ENCODE measurements around the gene DHPS.
"Not testable (repeated sequence)": the region's sequence is repeated elsewhere in the genome, so short reads cannot be mapped to it uniquely, and the experiment has no call there.

The DHPS gene

GRCh38 chr19:12715102-12715501, 33.4 kb upstream of the DHPS start:
- Histone ChIP-seq H3K4me2 (ENCODE audit: low read length) (no peak overlapping the region), H3K27me3 (ENCODE audit: control insufficient read depth, low read length) (no peaks in the 10 kb centered on the region), H4K20me1 (ENCODE audit: control insufficient read depth, insufficient read depth, low read depth, low read length) (peaks cover 14% of the 10 kb centered on the region; the same call in 1 of the 2 replicates), H3K36me3 (ENCODE audit: control insufficient read depth, low read length) (peaks cover 85% of the 10 kb centered on the region), H3K79me2 (ENCODE audit: control insufficient read depth, low read length) (peaks cover 56% of the 10 kb centered on the region), H3F3A (ENCODE audit: control insufficient read depth, insufficient read depth) (no peaks in the 10 kb centered on the region; the same call in 1 of the 2 replicates), H3K9me2 (replicated peaks; ENCODE audit: control insufficient read depth, low read length) (no peaks in the 10 kb centered on the region), H3K4me1 (ENCODE audit: control insufficient read depth, low read length) (peaks cover under 1% of the 10 kb centered on the region), H3K4me3 (ENCODE audit: low read length) (no peak overlapping the region), H3K9me3 (ENCODE audit: control insufficient read depth, insufficient read depth, low read length) (no peaks in the 10 kb centered on the region), H3K27ac (ENCODE audit: low read depth, low read length) (no peak overlapping the region)
- no peak for TF ChIP-seq CTCF (IDR thresholded peaks at IDR 0.05; ENCODE audit: low read depth, low read length, poor library complexity, severe bottlenecking)
- no peak for TF ChIP-seq EZH2phosphoT487 (IDR thresholded peaks at IDR 0.05; ENCODE audit: borderline replicate concordance, low read length)

- H3K4me2 ChIP-seq (ENCODE audit: low read length); H3K4me1 ChIP-seq (ENCODE audit: control insufficient read depth, low read length); H4K20me1 ChIP-seq (ENCODE audit: control insufficient read depth, insufficient read depth, low read depth, low read length); H3K27me3 ChIP-seq (ENCODE audit: control insufficient read depth, low read length); H3K27ac ChIP-seq (ENCODE audit: low read depth, low read length); H3K9me3 ChIP-seq (ENCODE audit: control insufficient read depth, insufficient read depth, low read length); H3F3A ChIP-seq (ENCODE audit: control insufficient read depth, insufficient read depth); H3K4me3 ChIP-seq (ENCODE audit: low read length); H3K9me2 ChIP-seq (replicated peaks; ENCODE audit: control insufficient read depth, low read length): not testable (repeated sequence)
- Histone ChIP-seq H3K36me3 (ENCODE audit: control insufficient read depth, low read length) (peaks cover 84% of the 10 kb centered on the region), H3K79me2 (ENCODE audit: control insufficient read depth, low read length) (peaks cover 39% of the 10 kb centered on the region)
Measured at GRCh38 chr19:12713304-12713703, 31.6 kb upstream of the DHPS start.

GRCh38 chr19:12712077-12712476, 30.4 kb upstream of the DHPS start:
- H3K4me2 ChIP-seq (ENCODE audit: low read length); H3K27me3 ChIP-seq (ENCODE audit: control insufficient read depth, low read length); H3K4me3 ChIP-seq (ENCODE audit: low read length); H3F3A ChIP-seq (ENCODE audit: control insufficient read depth, insufficient read depth); H4K20me1 ChIP-seq (ENCODE audit: control insufficient read depth, insufficient read depth, low read depth, low read length); H3K4me1 ChIP-seq (ENCODE audit: control insufficient read depth, low read length); H3K27ac ChIP-seq (ENCODE audit: low read depth, low read length); H3K9me2 ChIP-seq (replicated peaks; ENCODE audit: control insufficient read depth, low read length); H3K9me3 ChIP-seq (ENCODE audit: control insufficient read depth, insufficient read depth, low read length): not testable (repeated sequence)
- Histone ChIP-seq H3K36me3 (ENCODE audit: control insufficient read depth, low read length) (peaks cover 80% of the 10 kb centered on the region), H3K79me2 (ENCODE audit: control insufficient read depth, low read length) (peaks cover 27% of the 10 kb centered on the region)

GRCh38 chr19:12711187-12711586, 29.5 kb upstream of the DHPS start:
- no peaks in the 10 kb centered on the region for H3K9me3 ChIP-seq (ENCODE audit: control insufficient read depth, insufficient read depth, low read length)
- no peak overlapping the region for H3K4me2 ChIP-seq (ENCODE audit: low read length)
- no peak overlapping the region for H3K27ac ChIP-seq (ENCODE audit: low read depth, low read length)
- no peaks in the 10 kb centered on the region; the same call in 1 of the 2 replicates for H4K20me1 ChIP-seq (ENCODE audit: control insufficient read depth, insufficient read depth, low read depth, low read length)
- TF ChIP-seq EZH2phosphoT487 (IDR thresholded peaks at IDR 0.05; ENCODE audit: borderline replicate concordance, low read length) (no peak), CTCF (IDR thresholded peaks at IDR 0.05; ENCODE audit: low read depth, low read length, poor library complexity, severe bottlenecking) (no peak)
- peaks cover 80% of the 10 kb centered on the region for H3K36me3 ChIP-seq (ENCODE audit: control insufficient read depth, low read length)
- no peaks in the 10 kb centered on the region for H3K9me2 ChIP-seq (replicated peaks; ENCODE audit: control insufficient read depth, low read length)
- H3K4me1 ChIP-seq (ENCODE audit: control insufficient read depth, low read length) = no peaks in the 10 kb centered on the region
- no peaks in the 10 kb centered on the region for H3K27me3 ChIP-seq (ENCODE audit: control insufficient read depth, low read length)
- peaks cover 18% of the 10 kb centered on the region for H3K79me2 ChIP-seq (ENCODE audit: control insufficient read depth, low read length)
- H3K4me3 ChIP-seq (ENCODE audit: low read length) = no peak overlapping the region
- no peaks in the 10 kb centered on the region; the same call in 1 of the 2 replicates for H3F3A ChIP-seq (ENCODE audit: control insufficient read depth, insufficient read depth)

Measured in DOHH2 (cell line).